GM12878 (cell line): ENCODE data around the gene MAPT. TPM values are rescaled to one million over a fixed set of nuclear protein-coding genes. Genes with fewer than 3 reads are reported as not detected.

Experiments used
- ATAC-seq: fragments of 200-7000 bp; cut with Tn5 transposase; 3 replicates; pipeline ENCODE4 v1.9.1; 2020; ENCODE audit warnings: mild to moderate bottlenecking, moderate library complexity
- BruUV-seq: library from RNA; stranded (reverse); fragments of 400-500 nt; replicated peaks from 2 replicates; lab custom pipeline; 2021; lab: Mats Ljungman, UMichigan
- CTCF ChIA-PET: fragments of 300-600 bp; sonication (Branson Sonifier 250); formaldehyde crosslinking; extraction: SDS; loops from one replicate; lab custom pipeline; 2021; ENCODE audit warnings: inconsistent platforms; lab: Yijun Ruan, JAX
- POLR2A ChIA-PET: fragments of 350-600 bp; formaldehyde crosslinking; extraction: SDS; loops from one replicate; lab custom pipeline; 2021; ENCODE audit warnings: inconsistent platforms; lab: Charles Lee
- RAD21 ChIA-PET: fragments of 300-600 bp; sonication (Branson Sonifier 250); formaldehyde crosslinking; loops from one replicate; lab custom pipeline; 2023; ENCODE audit warnings: antibody characterized with exemption; ENCODE audit not compliant: unreplicated experiment; lab: Charles Lee
- SMC1A ChIA-PET: fragments of 300-600 bp; sonication (Branson Sonifier 250); formaldehyde crosslinking; loops from one replicate; lab custom pipeline; 2023; ENCODE audit not compliant: unreplicated experiment, uncharacterized antibody; lab: Charles Lee
- DNase-seq: peaks from one replicate; pipeline ENCODE4 v3.0.0-alpha.2; 2011; ENCODE audit warnings: low read depth, low spot score
- FAIRE-seq: peaks from 3 replicates; lab custom pipeline; 2011; peaks lifted over from hg19 to GRCh38; lab: Jason Lieb, UNC
- H2AFZ ChIP-seq: 2 replicates; pipeline ENCODE4 v1.6.0; 2011; ENCODE audit warnings: low read depth, low read length, control low read depth; ENCODE audit not compliant: control insufficient read depth
- H3K27ac ChIP-seq: 2 replicates; pipeline ENCODE4 v1.5.1; 2011; ENCODE audit warnings: control low read depth; ENCODE audit not compliant: control insufficient read depth, insufficient read depth
- H3K27me3 ChIP-seq, 2 experiments: replicated peaks in 1 of 2; 2 replicates each; pipeline versions ENCODE4 v1.6.0 to v1.6.1; 2011; ENCODE audit warnings: low read length in 1 of 2; ENCODE audit not compliant: control insufficient read depth in 2 of 2, insufficient read depth in 2 of 2
- H3K36me3 ChIP-seq, 2 experiments: 2 replicates each; pipeline ENCODE4 v1.5.1; 2011; ENCODE audit warnings: low read length in 1 of 2; ENCODE audit not compliant: control insufficient read depth in 2 of 2, insufficient read depth in 2 of 2
- H3K4me1 ChIP-seq: 2 replicates; pipeline ENCODE4 v1.6.1; 2011; ENCODE audit warnings: mild to moderate bottlenecking, low read length, moderate library complexity, mixed read lengths; ENCODE audit not compliant: control insufficient read depth, insufficient read depth
- H3K4me2 ChIP-seq: 2 replicates; pipeline ENCODE4 v1.6.0; 2011; ENCODE audit warnings: control low read depth; ENCODE audit not compliant: control insufficient read depth, insufficient read depth
- H3K4me3 ChIP-seq: fragments of 200-600 bp; sonication (generic); 2 replicates; pipeline ENCODE4 v1.5.1; 2016
- H3K79me2 ChIP-seq: 2 replicates; pipeline ENCODE4 v1.6.0; 2011; ENCODE audit warnings: low read length; ENCODE audit not compliant: control insufficient read depth, insufficient read depth
- H3K9ac ChIP-seq: 2 replicates; pipeline ENCODE4 v1.8.0; 2011; ENCODE audit warnings: low read length, control low read depth, mixed read lengths; ENCODE audit not compliant: control insufficient read depth, insufficient read depth
- H3K9me3 ChIP-seq: replicated peaks from 3 replicates; pipeline ENCODE4 v1.5.1; 2011; ENCODE audit warnings: mild to moderate bottlenecking, low read length; ENCODE audit not compliant: control insufficient read depth, insufficient read depth
- H4K20me1 ChIP-seq: 2 replicates; pipeline ENCODE4 v1.6.0; 2011; ENCODE audit not compliant: control insufficient read depth, insufficient read depth
- ELK1 ChIP-seq: IDR thresholded peaks from 2 replicates; pipeline ENCODE4 v1.6.1; 2012; ENCODE audit warnings: low read depth, low read length, improper control_type of control experiment
- GATAD2B ChIP-seq: fragments of 450-650 bp; conservative IDR thresholded peaks from 2 replicates; pipeline ENCODE4 v1.6.1; 2017; ENCODE audit warnings: low read depth, mild to moderate bottlenecking, moderate library complexity
- IKZF2 ChIP-seq, 2 experiments: fragments of 450-650 bp; IDR thresholded peaks; 2 replicates each; pipeline ENCODE4 v1.6.1; 2017; ENCODE audit warnings: mild to moderate bottlenecking in 2 of 2, moderate library complexity in 2 of 2
- MLLT1 ChIP-seq: fragments of 450-650 bp; IDR thresholded peaks from 2 replicates; pipeline ENCODE4 v1.6.1; 2016; ENCODE audit warnings: mild to moderate bottlenecking
- PAX8 ChIP-seq: fragments of 450-650 bp; IDR thresholded peaks from 2 replicates; pipeline ENCODE4 v1.6.1; 2017; ENCODE audit warnings: mild to moderate bottlenecking, moderate library complexity
- RFX5 ChIP-seq: IDR thresholded peaks from 2 replicates; pipeline ENCODE4 v1.6.1; 2011; ENCODE audit warnings: low read depth, low read length, improper control_type of control experiment
- WGBS: methylation state at CpG from one replicate; pipeline ENCODE4 v1.1.6; 2016; ENCODE audit warnings: low lambda C conversion rate; ENCODE audit not compliant: insufficient replicate concordance, insufficient coverage; ENCODE audit errors: missing lambda C conversion rate; 5-methylcytosine and 5-hydroxymethylcytosine counted together
- in situ Hi-C: fragments of 300-500 bp; cut with MboI; formaldehyde crosslinking; loops from 9 replicates; pipeline ENCODE4 v1.14.3; 2018; ENCODE audit warnings: mixed read lengths
- intact Hi-C: fragments of 100-400 bp; cut with micrococcal nuclease; formaldehyde crosslinking; loops from one replicate; pipeline ENCODE4 v1.14.2; 2022; ENCODE audit not compliant: unreplicated experiment
- polyA plus RNA-seq, 11 experiments: library from polyadenylated mRNA; depleted of rRNA in 4 of 11; unstranded in 6 of 11; stranded (reverse) in 5 of 11; fragments of >200 nt; fragmentation: Nextera tagmentation in 4 of 11; fragmentation: Illumina TruSeq in 1 of 11; extraction: Ambion mirVana in 4 of 11; extraction: Trizol in 1 of 11; gene quantifications; 1 replicate in 1 of 11; 2 replicates in 10 of 11; pipeline versions ENCODE4 v1.2.1 to v1.2.3, GENCODE V29; 2011 to 2016; ENCODE audit warnings: inconsistent platforms in 2 of 11, missing spikeins in 2 of 11, low read depth in 1 of 11
- total RNA-seq, 4 experiments: library from RNA; depleted of rRNA in 3 of 4; stranded (reverse); fragments of >200 nt in 3 of 4; fragmentation: Illumina TruSeq in 1 of 4; extraction: Trizol in 1 of 4; gene quantifications; 2 replicates each; pipeline versions ENCODE4 v1.2.1 to v1.2.3, GENCODE V29; 2013 to 2021
- TF ChIP-seq, protein P1 (sequence below): fragments of 450-650 bp; conservative IDR thresholded peaks from 2 replicates; pipeline ENCODE4 v1.6.1; 2017; ENCODE audit warnings: mild to moderate bottlenecking, moderate library complexity
- TF ChIP-seq, protein P2 (sequence below): fragments of 450-650 bp; IDR thresholded peaks from 2 replicates; pipeline ENCODE4 v1.6.1; 2017; ENCODE audit warnings: antibody characterized with exemption, mild to moderate bottlenecking, moderate library complexity
- TF ChIP-seq, protein P3 (sequence below): fragments of 450-650 bp; IDR thresholded peaks from 2 replicates; pipeline ENCODE4 v1.6.1; 2017; ENCODE audit warnings: mild to moderate bottlenecking
- TF ChIP-seq, protein P4 (sequence below): IDR thresholded peaks from 2 replicates; pipeline ENCODE4 v1.6.1; 2011; ENCODE audit warnings: borderline replicate concordance, low read depth, mild to moderate bottlenecking, moderate library complexity, low read length; ENCODE audit not compliant: insufficient read depth, poor library complexity, severe bottlenecking
- TF ChIP-seq, protein P5 (sequence below): IDR thresholded peaks from 2 replicates; pipeline ENCODE4 v1.6.1; 2011; ENCODE audit warnings: low read depth, low read length, improper control_type of control experiment, borderline replicate concordance

The MAPT gene
- total and polyA plus RNA-seq, 10 of the 15 experiments (the other 5 are each of a cell fraction or from before 2014, with no cell fraction given): under 0.01 to 0.05 (median 0.03) TPM; not detected in 7

DNA sequence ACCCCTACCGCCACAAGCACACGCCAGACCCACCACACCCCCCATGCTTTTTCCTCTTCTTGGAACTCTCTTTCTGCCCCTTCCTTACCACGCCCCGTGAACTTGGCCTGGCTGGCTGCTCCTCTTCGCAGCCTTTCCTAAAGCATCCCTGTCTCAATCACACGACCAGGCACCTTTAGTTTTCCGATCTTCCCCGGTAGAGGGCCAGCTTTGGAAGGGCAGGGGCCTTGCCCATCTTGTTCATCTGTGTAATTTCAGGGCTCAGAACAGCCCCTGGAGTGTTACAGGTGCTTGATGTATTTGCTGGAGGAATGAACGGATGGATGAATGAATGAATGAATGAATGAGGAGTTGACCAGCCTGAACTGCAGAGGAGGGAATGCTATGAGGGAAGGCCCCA lies 45.9 kb upstream of the MAPT start:
- Histone ChIP-seq H3K79me2 (no peaks in the 10 kb centered on the region), H3K9me3 (no peaks in the 10 kb centered on the region), H3K36me3 (no peaks in the 10 kb centered on the region), H2AFZ (no peak overlapping the region), H3K27ac (no peak overlapping the region), H3K4me1 (no peaks in the 10 kb centered on the region), H3K9ac (no peak overlapping the region), H4K20me1 (no peaks in the 10 kb centered on the region), H3K27me3 (no peaks in the 10 kb centered on the region; a peak in 1 of 4 replicates), H3K4me2 (no peak overlapping the region), H3K4me3 (no peak overlapping the region)
- FAIRE-seq: no peak
- whole genome bisulfite sequencing: 41% methylated on average over 9 of the region's 9 CpGs
- intact Hi-C loops (no loop called here), in situ Hi-C loops (loop anchor here (25.0 kb wide), 1 partner anchor 436 kb away; no protein-coding TSS in a partner anchor)
- CTCF ChIA-PET: no interaction called here
- no TSS peak for BruUV-seq
- RAD21 ChIA-PET: no interaction called here
- no peak for ATAC-seq
- SMC1A ChIA-PET: no interaction called here
- POLR2A ChIA-PET: no interaction called here
- DNase-seq: no peak
- no peak for TF ChIP-seq ELK1
- TF ChIP-seq, protein P1, sequence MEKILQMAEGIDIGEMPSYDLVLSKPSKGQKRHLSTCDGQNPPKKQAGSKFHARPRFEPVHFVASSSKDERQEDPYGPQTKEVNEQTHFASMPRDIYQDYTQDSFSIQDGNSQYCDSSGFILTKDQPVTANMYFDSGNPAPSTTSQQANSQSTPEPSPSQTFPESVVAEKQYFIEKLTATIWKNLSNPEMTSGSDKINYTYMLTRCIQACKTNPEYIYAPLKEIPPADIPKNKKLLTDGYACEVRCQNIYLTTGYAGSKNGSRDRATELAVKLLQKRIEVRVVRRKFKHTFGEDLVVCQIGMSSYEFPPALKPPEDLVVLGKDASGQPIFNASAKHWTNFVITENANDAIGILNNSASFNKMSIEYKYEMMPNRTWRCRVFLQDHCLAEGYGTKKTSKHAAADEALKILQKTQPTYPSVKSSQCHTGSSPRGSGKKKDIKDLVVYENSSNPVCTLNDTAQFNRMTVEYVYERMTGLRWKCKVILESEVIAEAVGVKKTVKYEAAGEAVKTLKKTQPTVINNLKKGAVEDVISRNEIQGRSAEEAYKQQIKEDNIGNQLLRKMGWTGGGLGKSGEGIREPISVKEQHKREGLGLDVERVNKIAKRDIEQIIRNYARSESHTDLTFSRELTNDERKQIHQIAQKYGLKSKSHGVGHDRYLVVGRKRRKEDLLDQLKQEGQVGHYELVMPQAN: no peak
- TF ChIP-seq, protein P2, sequence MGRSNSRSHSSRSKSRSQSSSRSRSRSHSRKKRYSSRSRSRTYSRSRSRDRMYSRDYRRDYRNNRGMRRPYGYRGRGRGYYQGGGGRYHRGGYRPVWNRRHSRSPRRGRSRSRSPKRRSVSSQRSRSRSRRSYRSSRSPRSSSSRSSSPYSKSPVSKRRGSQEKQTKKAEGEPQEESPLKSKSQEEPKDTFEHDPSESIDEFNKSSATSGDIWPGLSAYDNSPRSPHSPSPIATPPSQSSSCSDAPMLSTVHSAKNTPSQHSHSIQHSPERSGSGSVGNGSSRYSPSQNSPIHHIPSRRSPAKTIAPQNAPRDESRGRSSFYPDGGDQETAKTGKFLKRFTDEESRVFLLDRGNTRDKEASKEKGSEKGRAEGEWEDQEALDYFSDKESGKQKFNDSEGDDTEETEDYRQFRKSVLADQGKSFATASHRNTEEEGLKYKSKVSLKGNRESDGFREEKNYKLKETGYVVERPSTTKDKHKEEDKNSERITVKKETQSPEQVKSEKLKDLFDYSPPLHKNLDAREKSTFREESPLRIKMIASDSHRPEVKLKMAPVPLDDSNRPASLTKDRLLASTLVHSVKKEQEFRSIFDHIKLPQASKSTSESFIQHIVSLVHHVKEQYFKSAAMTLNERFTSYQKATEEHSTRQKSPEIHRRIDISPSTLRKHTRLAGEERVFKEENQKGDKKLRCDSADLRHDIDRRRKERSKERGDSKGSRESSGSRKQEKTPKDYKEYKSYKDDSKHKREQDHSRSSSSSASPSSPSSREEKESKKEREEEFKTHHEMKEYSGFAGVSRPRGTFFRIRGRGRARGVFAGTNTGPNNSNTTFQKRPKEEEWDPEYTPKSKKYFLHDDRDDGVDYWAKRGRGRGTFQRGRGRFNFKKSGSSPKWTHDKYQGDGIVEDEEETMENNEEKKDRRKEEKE: no peak
- no peak for TF ChIP-seq IKZF2 (IDR thresholded peaks at IDR 0.05)
- TF ChIP-seq GATAD2B: no peak
- no peak for TF ChIP-seq RFX5
- TF ChIP-seq, protein P3, sequence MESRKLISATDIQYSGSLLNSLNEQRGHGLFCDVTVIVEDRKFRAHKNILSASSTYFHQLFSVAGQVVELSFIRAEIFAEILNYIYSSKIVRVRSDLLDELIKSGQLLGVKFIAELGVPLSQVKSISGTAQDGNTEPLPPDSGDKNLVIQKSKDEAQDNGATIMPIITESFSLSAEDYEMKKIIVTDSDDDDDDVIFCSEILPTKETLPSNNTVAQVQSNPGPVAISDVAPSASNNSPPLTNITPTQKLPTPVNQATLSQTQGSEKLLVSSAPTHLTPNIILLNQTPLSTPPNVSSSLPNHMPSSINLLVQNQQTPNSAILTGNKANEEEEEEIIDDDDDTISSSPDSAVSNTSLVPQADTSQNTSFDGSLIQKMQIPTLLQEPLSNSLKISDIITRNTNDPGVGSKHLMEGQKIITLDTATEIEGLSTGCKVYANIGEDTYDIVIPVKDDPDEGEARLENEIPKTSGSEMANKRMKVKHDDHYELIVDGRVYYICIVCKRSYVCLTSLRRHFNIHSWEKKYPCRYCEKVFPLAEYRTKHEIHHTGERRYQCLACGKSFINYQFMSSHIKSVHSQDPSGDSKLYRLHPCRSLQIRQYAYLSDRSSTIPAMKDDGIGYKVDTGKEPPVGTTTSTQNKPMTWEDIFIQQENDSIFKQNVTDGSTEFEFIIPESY: no peak
- TF ChIP-seq, protein P4, sequence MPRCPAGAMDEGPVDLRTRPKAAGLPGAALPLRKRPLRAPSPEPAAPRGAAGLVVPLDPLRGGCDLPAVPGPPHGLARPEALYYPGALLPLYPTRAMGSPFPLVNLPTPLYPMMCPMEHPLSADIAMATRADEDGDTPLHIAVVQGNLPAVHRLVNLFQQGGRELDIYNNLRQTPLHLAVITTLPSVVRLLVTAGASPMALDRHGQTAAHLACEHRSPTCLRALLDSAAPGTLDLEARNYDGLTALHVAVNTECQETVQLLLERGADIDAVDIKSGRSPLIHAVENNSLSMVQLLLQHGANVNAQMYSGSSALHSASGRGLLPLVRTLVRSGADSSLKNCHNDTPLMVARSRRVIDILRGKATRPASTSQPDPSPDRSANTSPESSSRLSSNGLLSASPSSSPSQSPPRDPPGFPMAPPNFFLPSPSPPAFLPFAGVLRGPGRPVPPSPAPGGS: no peak
- no peak for TF ChIP-seq PAX8
- TF ChIP-seq MLLT1: no peak
- TF ChIP-seq, protein P5, sequence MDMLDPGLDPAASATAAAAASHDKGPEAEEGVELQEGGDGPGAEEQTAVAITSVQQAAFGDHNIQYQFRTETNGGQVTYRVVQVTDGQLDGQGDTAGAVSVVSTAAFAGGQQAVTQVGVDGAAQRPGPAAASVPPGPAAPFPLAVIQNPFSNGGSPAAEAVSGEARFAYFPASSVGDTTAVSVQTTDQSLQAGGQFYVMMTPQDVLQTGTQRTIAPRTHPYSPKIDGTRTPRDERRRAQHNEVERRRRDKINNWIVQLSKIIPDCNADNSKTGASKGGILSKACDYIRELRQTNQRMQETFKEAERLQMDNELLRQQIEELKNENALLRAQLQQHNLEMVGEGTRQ: no peak
